SK-N-MC (cell line): ENCODE measurements around the gene SYNPO2.

Experiments
- DNase-seq: peaks from one replicate; pipeline ENCODE4 v3.0.0-alpha.2; 2011; ENCODE audit warnings: low read depth, low spot score
- H3K27ac ChIP-seq: fragments of 200-600 bp; sonication (generic); 2 replicates; pipeline ENCODE4 v1.5.1; 2016; ENCODE audit warnings: mixed run types
- H3K36me3 ChIP-seq: fragments of 200-600 bp; sonication (generic); 2 replicates; pipeline ENCODE4 v1.6.1; 2017; ENCODE audit warnings: antibody characterized with exemption, low read length, mixed read lengths; ENCODE audit not compliant: insufficient read depth
- H3K4me3 ChIP-seq: fragments of 200-600 bp; sonication (generic); 2 replicates; pipeline ENCODE4 v1.5.1; 2016
- H3K9ac ChIP-seq: fragments of 200-600 bp; sonication (generic); 2 replicates; pipeline ENCODE4 v1.8.0; 2017; ENCODE audit warnings: mixed run types, mixed read lengths; ENCODE audit not compliant: insufficient read length
- H3K9me3 ChIP-seq: fragments of 200-600 bp; sonication (generic); 2 replicates; pipeline ENCODE4 v1.6.1; 2017; ENCODE audit warnings: low read depth, mild to moderate bottlenecking, antibody characterized with exemption, low read length, moderate library complexity, mixed read lengths
- EZH2 ChIP-seq: fragments of 200-600 bp; sonication (generic); IDR thresholded peaks from one replicate; pipeline ENCODE4 v1.6.1; 2017; ENCODE audit warnings: antibody characterized with exemption
- FOXP2 ChIP-seq: optimal IDR thresholded peaks from 2 replicates; pipeline ENCODE3; 2011; ENCODE audit warnings: mild to moderate bottlenecking, moderate library complexity; ENCODE audit not compliant: insufficient read depth; ENCODE audit errors: extremely low read length, control extremely low read depth
- POLR2AphosphoS5 ChIP-seq: IDR thresholded peaks from 2 replicates; pipeline ENCODE4 v1.6.1; 2012; ENCODE audit warnings: mild to moderate bottlenecking, low read depth, low read length, borderline replicate concordance

The SYNPO2 gene

DNA sequence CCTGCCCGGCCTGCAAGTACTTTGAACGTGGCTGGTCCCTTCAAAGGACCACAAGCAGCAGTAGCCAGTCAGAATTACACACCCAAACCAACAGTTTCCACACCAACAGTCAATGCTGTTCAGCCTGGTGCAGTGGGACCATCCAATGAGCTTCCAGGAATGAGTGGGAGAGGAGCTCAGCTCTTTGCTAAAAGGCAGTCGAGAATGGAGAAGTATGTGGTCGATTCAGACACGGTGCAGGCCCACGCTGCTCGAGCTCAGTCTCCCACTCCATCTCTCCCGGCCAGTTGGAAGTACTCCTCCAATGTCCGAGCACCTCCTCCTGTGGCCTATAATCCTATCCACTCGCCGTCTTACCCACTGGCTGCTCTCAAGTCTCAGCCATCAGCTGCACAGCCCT, 142.6 kb downstream of the SYNPO2 start:
- TF ChIP-seq POLR2AphosphoS5: no peak
- TF ChIP-seq FOXP2: no peak
- TF ChIP-seq EZH2: no peak
- Histone ChIP-seq H3K9me3 (no peaks in the 10 kb centered on the region), H3K36me3 (no peaks in the 10 kb centered on the region), H3K9ac (no peak overlapping the region), H3K27ac (no peak overlapping the region), H3K4me3 (no peak overlapping the region)
- no peak for DNase-seq

DNA sequence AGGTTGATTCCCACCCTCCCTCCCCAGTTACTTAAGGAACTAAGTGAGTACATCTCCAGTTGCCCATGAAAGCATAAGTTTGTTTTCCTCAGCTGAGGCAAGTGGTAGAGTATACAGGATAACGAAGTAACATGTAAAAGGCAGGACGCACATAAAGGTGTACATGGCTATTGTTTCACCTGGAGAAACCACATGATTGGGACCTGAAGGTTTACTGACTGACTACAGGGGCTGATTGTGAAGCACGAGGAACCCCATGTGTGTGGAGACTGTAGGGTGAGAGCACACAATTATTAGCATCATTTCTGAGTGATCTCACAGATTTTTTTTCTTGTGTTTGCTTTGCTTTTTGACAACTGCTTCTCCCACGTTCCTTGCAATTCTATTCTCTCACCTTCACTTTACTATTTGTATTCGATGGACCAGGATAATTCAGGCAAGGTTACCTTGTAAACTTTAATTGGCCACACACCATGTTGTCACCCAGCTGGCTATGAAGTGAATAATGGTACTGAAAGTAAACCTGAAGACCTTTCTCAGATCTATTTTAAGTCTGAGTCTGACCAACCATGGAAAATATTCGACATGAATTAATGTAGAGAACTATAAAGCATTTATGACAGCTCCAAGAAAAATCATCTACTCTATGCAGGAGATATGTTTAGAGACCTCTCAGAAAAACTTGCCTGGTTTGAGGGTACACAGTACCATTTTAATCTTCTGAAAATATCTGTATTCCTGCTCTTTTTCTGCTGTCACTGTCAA, 144.4 kb downstream of the SYNPO2 start:
- H3K4me3 ChIP-seq: no peak overlapping the region
- DNase-seq: no peak
- TF ChIP-seq EZH2 (no peak), FOXP2 (no peak), POLR2AphosphoS5 (no peak)

DNA sequence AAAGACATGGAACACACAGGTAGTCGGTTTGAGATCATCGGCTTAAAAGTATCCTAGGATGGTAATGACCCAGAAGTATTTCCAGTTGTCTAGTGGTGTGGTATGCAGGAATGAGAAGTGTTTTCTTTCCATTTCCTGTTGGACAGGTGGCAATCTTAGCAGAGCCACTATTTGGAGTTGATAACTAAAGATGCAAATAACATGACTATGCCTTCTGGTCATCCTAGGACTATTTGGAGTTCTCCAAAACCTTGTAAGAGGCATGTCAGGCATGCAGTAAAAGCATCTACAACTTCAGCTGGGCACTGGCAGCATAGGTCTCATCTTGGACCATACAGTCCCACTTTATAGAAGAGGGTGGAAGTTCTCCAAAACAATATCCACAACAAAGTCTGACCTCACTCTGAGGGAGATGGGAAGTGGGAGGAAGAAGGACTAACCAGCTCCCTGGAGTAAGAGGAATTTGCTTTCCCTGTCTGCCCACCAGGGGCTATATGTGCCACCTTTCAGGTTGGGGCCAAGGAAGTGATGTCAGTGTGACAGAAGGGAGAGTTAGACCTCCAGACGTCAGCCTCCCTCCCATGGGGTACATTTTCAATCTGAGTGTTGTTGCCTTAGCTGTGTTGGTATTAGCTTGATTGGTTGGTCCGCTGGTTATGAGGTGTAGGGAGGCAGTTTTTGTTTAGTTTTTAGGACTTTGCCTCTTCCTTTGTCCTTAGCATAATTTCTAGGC, 145.8 kb downstream of the SYNPO2 start:
- Histone ChIP-seq H3K27ac (no peak overlapping the region), H3K9ac (no peak overlapping the region), H3K36me3 (no peaks in the 10 kb centered on the region), H3K4me3 (no peak overlapping the region), H3K9me3 (no peaks in the 10 kb centered on the region)
- DNase-seq: no peak
- no peak for TF ChIP-seq POLR2AphosphoS5
- no peak for TF ChIP-seq EZH2
- no peak for TF ChIP-seq FOXP2

More for the DNA sequence above, 144.4 kb downstream of the SYNPO2 start:
- no peaks in the 10 kb centered on the region for H3K36me3 ChIP-seq
- H3K27ac ChIP-seq: no peak overlapping the region
- H3K9me3 ChIP-seq: no peaks in the 10 kb centered on the region
- no peak overlapping the region for H3K9ac ChIP-seq

DNA sequence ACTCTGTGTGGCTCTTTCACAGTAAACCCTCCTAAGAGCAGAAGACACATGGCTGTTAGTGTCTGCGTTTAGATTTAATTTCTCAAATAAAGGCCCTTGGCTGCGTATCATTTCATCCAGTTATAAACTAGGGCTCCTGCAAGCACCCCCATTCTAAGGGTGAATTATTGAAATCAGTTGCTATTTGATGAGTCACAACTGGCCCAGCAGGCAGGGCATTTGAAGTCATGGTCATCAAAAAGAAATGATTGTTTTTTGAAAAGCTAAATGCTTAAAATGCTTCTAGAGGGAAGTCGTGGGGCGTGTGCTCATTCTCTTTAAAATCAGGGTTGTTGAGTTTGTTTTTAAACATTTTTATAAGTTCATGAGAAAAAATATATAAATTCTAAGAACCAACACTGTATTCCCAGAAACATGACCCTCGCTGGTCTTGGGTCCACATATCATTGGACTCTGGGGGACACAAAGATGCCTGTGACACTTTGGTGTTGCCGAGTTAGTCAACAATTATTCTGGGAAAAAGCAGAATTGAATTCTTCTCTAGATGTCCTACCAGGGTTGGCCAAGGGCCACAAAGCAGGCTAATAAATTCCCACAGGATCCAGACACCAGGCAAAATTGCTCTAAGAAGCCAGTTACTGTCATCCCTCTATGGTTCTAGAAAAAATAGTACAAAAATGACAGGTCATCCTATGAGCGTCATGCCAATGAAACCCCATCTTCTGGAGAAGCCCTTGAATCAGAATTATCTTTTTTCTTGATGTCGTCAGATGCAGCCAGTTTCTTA, 147.5 kb downstream of the SYNPO2 start:
- DNase-seq: no peak
- Histone ChIP-seq H3K9ac (no peak overlapping the region), H3K27ac (no peak overlapping the region), H3K4me3 (no peak overlapping the region), H3K36me3 (no peaks in the 10 kb centered on the region), H3K9me3 (no peaks in the 10 kb centered on the region)
- TF ChIP-seq EZH2 (no peak), POLR2AphosphoS5 (no peak), FOXP2 (no peak)

DNA sequence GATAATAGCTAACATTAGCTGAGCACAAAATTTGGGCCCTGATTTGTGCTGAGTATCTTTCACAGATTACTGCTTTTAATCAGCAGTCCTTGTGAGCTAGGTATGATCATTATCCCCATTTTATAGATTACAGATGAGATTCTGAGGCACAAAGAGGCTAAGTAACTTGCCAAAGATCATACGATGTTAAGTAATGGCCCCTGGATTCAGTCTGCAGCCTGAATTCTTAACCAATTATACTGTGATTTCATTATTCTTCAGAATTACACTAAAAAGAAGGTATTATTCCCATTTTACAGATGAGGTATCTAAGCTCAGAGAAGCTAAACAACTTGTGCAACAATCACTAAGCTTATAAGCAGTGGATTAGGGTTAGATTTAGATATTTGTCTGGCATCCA, 149.1 kb downstream of the SYNPO2 start:
- no peak for DNase-seq
- H3K36me3 ChIP-seq: no peaks in the 10 kb centered on the region
- TF ChIP-seq POLR2AphosphoS5 (no peak), EZH2 (no peak), FOXP2 (no peak)
- H3K4me3 ChIP-seq: no peak overlapping the region
- no peaks in the 10 kb centered on the region for H3K9me3 ChIP-seq
- no peak overlapping the region for H3K9ac ChIP-seq
- H3K27ac ChIP-seq: no peak overlapping the region

DNA sequence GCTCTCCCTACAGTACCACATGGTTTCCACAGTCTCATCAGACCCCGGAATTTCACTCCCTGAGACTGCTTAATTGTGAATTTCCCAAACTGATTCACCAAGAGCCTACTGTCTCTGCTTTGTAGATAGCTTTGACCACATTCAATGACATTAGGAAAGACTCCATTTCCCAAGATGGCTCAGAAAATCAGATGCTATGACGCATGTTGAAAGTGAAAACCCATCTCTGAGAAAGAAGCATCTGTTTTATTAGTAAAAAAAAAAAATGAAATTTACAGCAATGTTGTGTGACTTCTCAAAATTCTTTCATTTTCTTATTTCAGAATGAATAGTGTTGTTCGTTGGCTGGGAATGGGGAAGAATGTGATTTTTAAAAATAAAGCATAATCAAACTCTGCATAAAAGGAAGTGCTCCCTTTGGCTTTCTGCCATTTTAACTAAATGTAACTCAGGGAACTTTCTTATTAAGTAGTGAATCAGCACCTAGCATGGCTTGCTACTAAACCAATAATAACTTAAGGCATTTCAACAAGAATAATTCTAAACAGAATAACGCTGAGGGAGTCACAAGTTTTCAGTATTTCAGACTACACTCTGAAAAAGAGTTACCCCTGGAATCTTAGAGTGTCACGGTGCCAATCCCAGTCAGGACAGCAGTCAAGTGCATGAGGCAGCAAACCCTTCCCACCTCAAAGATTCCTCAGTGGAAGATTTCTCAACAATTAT, 149.6 kb downstream of the SYNPO2 start:
- Histone ChIP-seq H3K27ac (no peak overlapping the region), H3K4me3 (no peak overlapping the region), H3K36me3 (no peaks in the 10 kb centered on the region), H3K9ac (no peak overlapping the region), H3K9me3 (no peaks in the 10 kb centered on the region)
- no peak for DNase-seq
- TF ChIP-seq FOXP2: no peak
- no peak for TF ChIP-seq POLR2AphosphoS5
- TF ChIP-seq EZH2: no peak

DNA sequence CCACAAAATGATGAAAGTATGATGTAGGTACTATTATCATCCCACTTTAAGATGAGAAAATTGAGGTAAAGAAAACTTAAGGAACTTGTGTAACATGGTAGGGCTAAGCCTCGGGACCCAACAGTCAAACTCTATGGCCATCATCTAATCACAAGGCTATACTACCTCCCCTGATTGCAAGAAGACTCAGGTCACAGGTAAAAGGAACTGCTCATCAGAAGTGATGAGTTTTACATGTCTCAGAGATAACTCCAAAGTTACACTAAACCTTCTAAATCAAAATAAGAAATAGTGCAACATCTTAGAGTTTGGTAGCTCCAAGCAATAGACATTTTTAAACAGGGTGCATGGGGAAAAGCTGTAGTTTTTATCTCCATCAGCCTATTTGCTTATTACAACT, 150.5 kb downstream of the SYNPO2 start:
- Histone ChIP-seq H3K36me3 (no peaks in the 10 kb centered on the region), H3K9ac (no peak overlapping the region), H3K4me3 (no peak overlapping the region), H3K9me3 (no peaks in the 10 kb centered on the region), H3K27ac (no peak overlapping the region)
- no peak for DNase-seq
- TF ChIP-seq POLR2AphosphoS5 (no peak), EZH2 (no peak), FOXP2 (no peak)

DNA sequence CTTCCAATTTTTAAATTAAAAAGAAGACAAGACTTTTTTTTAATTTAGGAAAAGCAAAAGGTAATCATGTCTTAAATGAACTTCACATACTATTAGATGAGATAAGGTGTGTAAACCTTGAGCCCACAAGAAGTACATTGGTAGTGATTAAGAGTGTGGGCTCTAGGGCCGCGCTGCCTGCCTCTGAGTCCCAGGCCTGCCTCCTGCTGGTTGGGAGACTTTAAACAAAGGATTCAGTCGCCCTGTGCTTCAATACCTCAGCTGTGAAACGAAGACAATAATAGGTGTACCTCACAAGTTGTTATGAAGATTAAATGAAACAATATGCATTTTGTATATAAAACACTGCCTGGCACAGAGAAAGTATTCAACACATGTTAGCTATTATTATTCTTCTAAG, 151.1 kb downstream of the SYNPO2 start:
- no peak for TF ChIP-seq POLR2AphosphoS5
- no peak for TF ChIP-seq EZH2
- no peak for TF ChIP-seq FOXP2
- Histone ChIP-seq H3K4me3 (no peak overlapping the region), H3K9me3 (no peaks in the 10 kb centered on the region), H3K27ac (no peak overlapping the region), H3K36me3 (no peaks in the 10 kb centered on the region), H3K9ac (no peak overlapping the region)
- no peak for DNase-seq
